CD1c-positive myeloid dendritic cell (primary cell): Measurements from ENCODE around the gene OR51V1.
"Not testable (repeated sequence)": the region's sequence is repeated elsewhere in the genome, so short reads cannot be mapped to it uniquely, and the experiment has no call there.

ENCODE experiments used
- DNase-seq: peaks from one replicate; pipeline ENCODE4 v3.0.0-alpha.2; 2016; ENCODE audit errors: extremely low spot score

OR51V1 gene

GRCh38 chr11:5200582-5200981 is at the start of gene OR51V1:
OR51V1 (minus strand) TSS chr11:5200682; CDS start chr11:5200682, 0 bp downstream.
- DNase-seq: no peak

GRCh38 chr11:5249807-5250396 is 49.4 kb upstream of the OR51V1 start, which contains the start of gene HBG1:
HBG1 (minus strand) TSS chr11:5249857; CDS start chr11:5249804, 53 bp downstream.
- DNase-seq: not testable (repeated sequence)

- DNase-seq: not testable (repeated sequence)
Observed at GRCh38 chr11:5248498-5248897, 48.0 kb upstream of the OR51V1 start.

GRCh38 chr11:5247472-5248192 is 47.1 kb upstream of the OR51V1 start:
- DNase-seq: no peak

GRCh38 chr11:5246772-5247471 is 46.4 kb upstream of the OR51V1 start:
- DNase-seq: no peak

- no peak for DNase-seq
Observed at GRCh38 chr11:5245155-5245554, 44.7 kb upstream of the OR51V1 start.

GRCh38 chr11:5243816-5244180 is 43.3 kb upstream of the OR51V1 start:
- no peak for DNase-seq

GRCh38 chr11:5242933-5243815 is 42.7 kb upstream of the OR51V1 start:
- no peak for DNase-seq

- no peak for DNase-seq
Observed at GRCh38 chr11:5242208-5242607, 41.7 kb upstream of the OR51V1 start.

- DNase-seq: no peak
Observed at GRCh38 chr11:5241458-5241857, 41.0 kb upstream of the OR51V1 start.

- no peak for DNase-seq
Observed at GRCh38 chr11:5240458-5240857, 40.0 kb upstream of the OR51V1 start.

GRCh38 chr11:5240056-5240455 is 39.6 kb upstream of the OR51V1 start:
- no peak for DNase-seq

GRCh38 chr11:5239046-5239445 is 38.6 kb upstream of the OR51V1 start:
- no peak for DNase-seq

GRCh38 chr11:5238486-5238885 is 38.0 kb upstream of the OR51V1 start:
- no peak for DNase-seq

GRCh38 chr11:5237420-5237819 is 36.9 kb upstream of the OR51V1 start:
- DNase-seq: no peak

- DNase-seq: no peak
Observed at GRCh38 chr11:5235364-5236095, 35.0 kb upstream of the OR51V1 start.

GRCh38 chr11:5234381-5234834 is 33.9 kb upstream of the OR51V1 start, which contains the start of gene HBD:
HBD (minus strand) TSS chr11:5234483; CDS start chr11:5234433, 50 bp downstream.
- no peak for DNase-seq

GRCh38 chr11:5233307-5233706 is 32.8 kb upstream of the OR51V1 start:
- DNase-seq: no peak

- DNase-seq: no peak
Observed at GRCh38 chr11:5232821-5233220, 32.3 kb upstream of the OR51V1 start.

- no peak for DNase-seq
Observed at GRCh38 chr11:5232176-5232575, 31.7 kb upstream of the OR51V1 start.

- no peak for DNase-seq
Observed at GRCh38 chr11:5231111-5231510, 30.6 kb upstream of the OR51V1 start.
